NCI-H2029 treated with DMSO at 0.1 percent for 48 hours (cell line): ENCODE results near the gene ESYT2.

Source experiments
- DNase-seq: peaks from one replicate; lab custom pipeline; 2025; lab: John Stamatoyannopoulos, UW

ESYT2 gene

DNA sequence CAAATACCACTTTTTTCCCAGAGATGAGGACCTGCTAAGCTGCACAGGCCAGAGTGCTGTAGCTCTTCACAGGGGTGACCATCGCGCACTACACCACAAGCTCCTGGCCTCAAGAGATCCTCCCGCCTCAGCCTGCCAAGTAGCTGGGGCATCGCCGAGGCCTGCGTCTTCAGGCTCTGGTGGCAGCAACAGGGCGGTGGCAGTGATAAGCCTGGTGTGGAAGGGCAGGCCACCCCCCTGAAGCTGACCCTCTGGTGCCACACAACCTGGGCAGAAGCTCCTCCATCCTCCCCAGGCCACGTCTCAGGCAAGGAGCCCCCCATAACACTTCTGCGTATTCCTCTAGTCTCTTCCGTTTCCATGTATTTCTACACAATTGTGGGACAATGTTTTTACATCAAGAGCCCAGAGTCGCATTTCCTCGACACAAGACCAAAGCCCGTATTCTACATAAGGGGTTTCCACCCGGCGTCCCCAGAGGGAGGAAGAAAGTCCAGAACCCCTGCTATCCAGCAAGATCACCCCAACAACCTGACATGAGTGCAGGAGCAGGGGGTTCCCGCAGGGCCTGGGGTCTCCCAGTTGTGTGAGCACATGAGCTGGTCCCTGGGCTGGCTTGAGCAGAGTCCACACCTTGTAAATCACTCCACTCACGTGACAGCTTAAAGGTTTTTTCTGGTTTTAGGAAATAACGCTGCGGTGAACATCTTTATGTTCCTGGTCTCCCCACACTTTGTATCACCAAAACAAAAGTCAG lies 87.1 kb downstream of the ESYT2 start:
- DNase-seq: no peak

DNA sequence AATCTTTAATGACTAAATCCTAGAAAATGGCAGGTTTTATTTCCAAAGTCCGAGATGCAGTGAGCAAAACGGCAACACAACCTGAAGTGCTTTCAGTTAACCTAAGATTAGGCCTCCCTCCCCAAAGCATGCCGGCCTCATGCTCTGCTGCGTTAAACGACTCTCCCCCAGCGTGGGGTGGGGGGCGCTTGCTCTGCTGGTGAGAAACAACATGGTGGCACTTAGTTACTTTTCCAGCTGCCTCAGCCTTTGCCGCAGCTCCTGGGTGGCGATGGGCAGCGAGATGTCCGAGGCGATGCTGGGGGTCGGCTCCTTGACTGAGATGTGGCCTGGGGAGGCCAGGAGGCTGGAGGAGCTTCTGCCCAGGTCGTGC lies 88.0 kb downstream of the ESYT2 start:
- DNase-seq: no peak

GRCh38 chr7:158740657-158741293 lies 88.5 kb downstream of the ESYT2 start:
- DNase-seq: no peak

DNA sequence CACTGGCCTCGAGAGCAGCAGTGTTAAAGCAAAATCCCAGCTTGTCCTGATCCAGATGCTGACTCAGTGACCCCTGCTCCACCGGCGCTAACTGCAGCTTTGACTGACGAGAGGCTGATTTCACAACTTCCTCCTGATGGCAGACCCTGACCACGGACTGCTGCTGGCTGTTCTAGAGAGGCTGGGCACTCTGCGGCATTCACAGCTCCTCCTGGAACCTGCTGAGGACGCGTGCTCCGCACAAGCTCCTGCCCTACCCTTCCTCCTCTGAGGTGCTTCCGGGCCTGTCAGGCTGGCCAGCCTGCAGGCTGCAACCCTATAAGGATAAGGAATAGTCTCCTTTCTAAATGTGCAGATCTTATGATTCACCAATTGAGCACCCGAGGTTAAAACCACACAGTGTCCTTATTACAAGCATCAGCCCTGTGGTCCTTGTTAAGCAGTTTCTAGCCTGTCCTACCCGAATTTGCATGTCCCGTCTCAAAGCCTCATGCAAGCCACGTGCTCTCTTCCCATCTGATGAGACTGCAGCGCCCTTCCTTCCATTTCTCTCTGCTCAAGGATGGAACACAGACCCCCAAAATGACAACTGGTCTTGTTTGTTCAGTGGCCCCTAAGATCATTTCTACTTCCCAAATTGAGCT lies 89.2 kb downstream of the ESYT2 start:
- no peak for DNase-seq

- no peak for DNase-seq
These were observed 90.5 kb downstream of the ESYT2 start for GRCh38 chr7:158738841-158739240.

GRCh38 chr7:158737064-158737695 lies 92.1 kb downstream of the ESYT2 start:
- DNase-seq: no peak

DNA sequence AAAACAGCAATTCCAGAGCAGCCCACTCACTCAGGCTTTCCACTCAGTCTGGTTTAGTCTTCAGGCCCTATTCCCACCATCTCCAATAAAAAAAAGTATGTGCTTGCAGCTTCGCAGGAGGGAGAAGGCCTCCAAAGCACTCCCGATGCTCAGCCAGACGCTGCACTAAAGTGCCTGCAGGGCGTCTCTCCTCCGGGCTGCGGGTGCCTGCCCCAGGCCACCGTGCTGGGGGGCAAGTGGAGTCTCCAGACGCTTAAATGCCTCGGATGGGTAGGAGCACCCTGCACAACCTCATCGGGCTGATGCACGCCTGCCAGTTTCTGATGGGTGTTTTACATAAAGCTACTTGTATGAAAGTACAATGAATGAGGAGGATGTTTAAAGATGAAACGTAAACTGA lies 93.4 kb downstream of the ESYT2 start:
- DNase-seq: no peak

GRCh38 chr7:158734861-158735260 lies 94.4 kb downstream of the ESYT2 start:
- DNase-seq: no peak

DNA sequence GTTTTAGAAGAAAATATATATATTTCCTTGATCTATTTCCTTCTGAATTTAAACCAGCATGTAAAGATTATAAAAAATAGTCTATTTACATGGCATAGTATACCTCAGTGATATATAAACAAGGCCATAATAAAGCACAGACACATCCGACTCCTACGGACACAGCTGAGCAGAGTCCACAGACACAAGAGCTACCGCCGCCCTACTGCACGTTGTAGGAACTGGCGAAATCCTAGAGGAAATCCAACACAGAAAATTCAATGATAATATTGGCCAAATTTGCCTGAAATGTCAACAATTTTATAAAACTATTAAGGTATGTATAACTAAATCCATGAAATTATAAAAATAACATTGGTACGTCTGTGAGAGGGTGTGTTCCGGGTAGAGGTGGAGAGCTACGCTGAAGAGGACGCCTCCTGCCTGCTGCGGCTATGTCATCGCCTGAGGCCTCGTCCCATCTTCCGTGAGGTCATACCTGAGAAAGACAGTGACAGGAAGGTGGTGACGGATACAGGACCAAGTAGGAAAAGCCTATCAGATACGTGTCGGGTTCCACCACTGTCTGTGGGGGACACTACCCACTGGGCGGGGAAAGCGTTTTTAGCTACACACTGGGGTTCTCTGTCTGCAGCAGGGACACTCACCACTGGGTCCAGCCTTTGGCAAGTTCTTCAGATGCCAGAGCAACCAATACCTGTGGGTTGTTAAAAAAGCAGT lies 95.4 kb downstream of the ESYT2 start:
- DNase-seq: no peak

DNA sequence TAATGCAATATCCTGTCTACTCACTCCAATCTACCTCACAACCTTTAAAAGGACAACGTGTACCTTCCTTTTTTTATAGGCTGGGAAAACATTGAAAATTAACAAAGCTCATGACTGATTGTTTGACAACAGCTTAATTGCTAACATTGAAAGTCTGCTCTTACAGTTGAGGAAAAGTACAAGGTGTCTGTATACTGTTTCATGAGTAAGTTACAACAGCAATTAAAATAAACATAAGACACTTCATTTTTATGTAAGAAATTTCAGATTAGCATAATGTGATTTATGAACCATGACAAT lies 96.1 kb downstream of the ESYT2 start:
- DNase-seq: no peak

- DNase-seq: no peak
These were observed 96.7 kb downstream of the ESYT2 start for GRCh38 chr7:158732494-158733219.

GRCh38 chr7:158731761-158732160 lies 97.5 kb downstream of the ESYT2 start:
- no peak for DNase-seq

- DNase-seq: no peak
These were observed 98.6 kb downstream of the ESYT2 start for GRCh38 chr7:158730383-158731346.

- DNase-seq: no peak
These were observed 99.5 kb downstream of the ESYT2 start for GRCh38 chr7:158729646-158730382.

DNA sequence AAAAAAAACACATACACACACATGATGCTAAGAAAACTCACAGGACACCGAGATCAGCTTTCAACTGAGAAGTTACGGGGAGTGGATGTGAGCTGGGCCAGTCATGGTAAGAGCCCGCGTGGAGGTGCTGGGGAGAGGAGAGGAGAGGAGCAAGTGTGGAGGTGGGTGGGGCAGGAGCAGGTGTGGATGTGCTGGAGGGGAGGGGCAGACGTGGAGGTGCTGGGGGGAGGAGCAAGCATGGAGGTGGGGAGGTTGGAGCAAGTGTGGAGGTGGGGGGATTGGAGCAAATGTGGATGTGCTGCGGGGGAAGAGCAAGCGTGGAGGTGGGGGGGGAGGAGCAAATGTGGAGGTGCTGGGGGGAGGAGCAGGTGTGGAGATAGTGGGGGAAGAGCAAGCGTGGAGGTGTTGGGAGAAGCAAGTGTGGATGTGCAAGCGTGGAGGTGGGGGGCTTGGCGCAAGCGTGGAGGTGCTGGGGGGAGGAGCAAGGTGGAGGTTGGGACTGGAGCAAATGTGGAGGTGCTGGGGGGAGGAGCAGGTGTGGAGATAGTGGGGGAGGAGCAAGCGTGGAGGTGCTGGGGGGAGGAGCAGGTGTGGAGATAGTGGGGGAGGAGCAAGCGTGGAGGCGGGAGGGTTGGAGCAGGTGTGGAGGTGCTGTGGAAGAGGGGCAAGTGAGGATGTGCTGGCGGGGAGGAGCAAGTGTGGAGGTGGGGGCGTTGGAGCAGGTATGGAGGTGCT lies 100.2 kb downstream of the ESYT2 start:
- DNase-seq: no peak

GRCh38 chr7:158727690-158728089 lies 101.6 kb downstream of the ESYT2 start:
- no peak for DNase-seq

GRCh38 chr7:158726277-158726807 lies 103.0 kb downstream of the ESYT2 start:
- no peak for DNase-seq

- DNase-seq: no peak
These were observed 103.9 kb downstream of the ESYT2 start for GRCh38 chr7:158725506-158725800.
